HG03095 (cell line): ENCODE measurements around the gene UBR7.
"Not testable (repeated sequence)": the region's sequence is repeated elsewhere in the genome, so short reads cannot be mapped to it uniquely, and the experiment has no call there.

Experiments used
- ATAC-seq: cut with Tn5 transposase; IDR thresholded peaks from one replicate; pipeline ENCODE4 v1.9.1; 2021; ENCODE audit warnings: moderate library complexity; ENCODE audit not compliant: unreplicated experiment

Gene UBR7

DNA sequence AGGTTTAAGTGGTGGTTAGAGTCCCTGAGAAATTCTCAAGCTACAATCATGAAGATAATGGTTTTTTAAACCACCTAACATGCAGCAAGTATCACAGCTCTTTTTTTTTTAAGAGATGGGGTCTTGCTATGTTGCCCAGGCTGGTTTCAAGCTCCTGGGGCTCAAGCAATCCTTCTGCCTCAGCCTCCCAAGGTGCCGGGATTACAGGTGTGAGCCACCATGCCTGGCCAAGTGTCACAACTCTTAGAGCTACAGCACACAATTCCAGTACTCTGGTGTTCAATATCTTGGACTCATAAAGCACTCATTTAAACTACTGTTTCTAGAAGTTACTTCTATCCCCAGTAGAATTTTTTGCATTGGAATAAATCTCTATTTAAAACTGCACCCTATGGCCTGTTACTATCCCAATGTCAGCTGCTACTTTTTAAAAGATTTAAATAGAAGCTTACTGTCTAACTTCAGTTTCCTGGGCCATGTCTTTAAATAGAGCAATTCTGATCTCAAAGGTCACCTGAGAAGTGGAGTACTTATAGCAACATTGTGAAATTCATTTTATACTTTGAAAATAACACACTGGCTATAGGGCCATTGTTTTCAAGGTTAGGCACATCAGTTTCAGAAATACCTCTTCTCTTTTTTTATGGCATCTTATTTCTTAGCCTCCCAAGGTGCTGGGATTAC is 11.6 kb upstream of the UBR7 start:
- ATAC-seq, result no peak

DNA sequence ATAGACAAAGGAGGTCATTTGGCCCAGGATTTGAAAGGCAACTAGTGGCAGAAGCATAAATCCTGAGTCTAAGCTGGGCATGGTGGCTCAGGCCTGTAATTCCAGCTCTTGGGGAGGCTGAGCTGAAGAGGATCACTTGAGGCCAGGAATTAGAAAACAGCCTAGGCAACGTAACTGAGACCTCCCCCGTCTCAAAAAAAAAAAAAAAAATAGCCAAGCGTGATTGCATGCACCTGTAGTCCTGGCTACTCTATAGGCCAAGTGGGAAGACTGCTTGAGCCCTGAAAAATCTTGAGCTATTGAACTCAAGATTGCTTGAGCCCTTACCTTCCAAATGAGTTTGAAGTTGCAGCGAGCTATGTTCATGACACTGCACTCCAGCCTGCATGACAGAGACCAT is 8.0 kb upstream of the UBR7 start:
- no peak for ATAC-seq

- no peak for ATAC-seq
Observed at GRCh38 chr14:93200553-93200952, 6.5 kb upstream of the UBR7 start.

GRCh38 chr14:93201155-93201704 is 5.8 kb upstream of the UBR7 start:
- ATAC-seq, result no peak

GRCh38 chr14:93207468-93208308 is 632 bp downstream of the UBR7 start:
- peak; percentile 37 for ATAC-seq

DNA sequence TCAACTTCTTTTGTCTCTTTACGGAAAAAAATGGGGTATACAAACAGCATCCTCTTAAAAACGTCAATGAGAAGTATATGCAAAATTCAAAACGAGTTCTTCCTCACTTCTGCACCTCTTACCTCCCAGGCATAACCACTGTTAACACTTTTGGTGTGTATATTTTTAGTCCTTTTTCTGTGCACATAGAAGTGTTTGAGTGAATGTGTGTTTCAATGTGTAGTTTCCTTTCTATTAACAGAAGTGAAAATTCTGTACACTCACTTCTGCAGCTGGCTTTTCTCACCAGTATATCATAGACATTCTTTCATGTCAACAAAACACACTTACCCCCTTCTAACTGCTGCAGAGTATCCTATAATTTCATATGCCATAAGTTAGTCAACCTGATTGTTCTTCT is 5.4 kb downstream of the UBR7 start:
- ATAC-seq, result peak; percentile 70

GRCh38 chr14:93214598-93214997 is 7.5 kb downstream of the UBR7 start:
- no peak for ATAC-seq

- ATAC-seq, result peak; percentile 68
Observed at GRCh38 chr14:93219103-93219726, 12.2 kb downstream of the UBR7 start.

- ATAC-seq, result no peak
Observed at GRCh38 chr14:93220509-93220908, 13.5 kb downstream of the UBR7 start.

- ATAC-seq, result no peak
Observed at GRCh38 chr14:93223565-93223964, 16.5 kb downstream of the UBR7 start.

GRCh38 chr14:93228550-93228949 is 21.5 kb downstream of the UBR7 start:
- no peak for ATAC-seq

GRCh38 chr14:93230539-93230938 is 23.5 kb downstream of the UBR7 start:
- no peak for ATAC-seq

- no peak for ATAC-seq
Observed at GRCh38 chr14:93231129-93231979, 24.3 kb downstream of the UBR7 start.

DNA sequence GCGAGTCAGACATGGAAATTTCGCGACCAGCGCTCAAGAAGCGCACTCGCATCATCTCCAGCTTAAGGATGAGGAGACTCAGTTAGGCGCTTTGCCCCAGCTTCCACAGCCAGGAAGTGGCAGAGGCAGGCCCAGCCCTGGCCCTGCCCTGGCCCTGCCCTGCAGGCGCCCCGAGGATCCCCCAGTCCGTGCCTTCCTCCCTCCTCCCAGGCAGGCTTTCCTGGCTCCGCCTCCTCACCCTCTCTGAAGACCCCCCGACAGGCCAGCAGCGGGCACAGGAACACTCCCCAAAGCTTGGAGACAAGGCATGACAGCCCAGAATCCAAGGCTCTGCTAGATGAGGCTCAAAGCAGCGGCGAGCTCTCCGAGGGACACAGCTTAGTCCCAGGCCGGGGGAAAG is 25.1 kb downstream of the UBR7 start:
- ATAC-seq, result no peak

DNA sequence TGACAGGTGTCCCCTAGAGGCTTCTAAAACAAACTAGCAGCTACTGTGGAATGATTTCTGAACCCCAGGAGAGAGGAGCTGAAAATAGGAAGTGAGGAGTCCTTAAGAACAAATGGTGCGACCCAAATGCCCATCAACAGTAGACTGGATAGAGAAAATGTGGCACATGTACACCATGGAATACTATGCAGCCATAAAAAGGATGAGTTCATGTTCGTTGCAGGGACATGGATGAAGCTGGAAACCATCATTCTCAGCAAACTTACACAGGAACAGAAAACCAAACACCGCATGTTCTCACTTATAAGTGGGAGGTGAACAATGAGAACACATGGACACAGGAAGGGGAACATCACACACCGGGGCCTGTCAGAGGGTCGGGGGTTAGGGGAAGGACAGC is 26.0 kb downstream of the UBR7 start:
- ATAC-seq, result not testable (repeated sequence)

DNA sequence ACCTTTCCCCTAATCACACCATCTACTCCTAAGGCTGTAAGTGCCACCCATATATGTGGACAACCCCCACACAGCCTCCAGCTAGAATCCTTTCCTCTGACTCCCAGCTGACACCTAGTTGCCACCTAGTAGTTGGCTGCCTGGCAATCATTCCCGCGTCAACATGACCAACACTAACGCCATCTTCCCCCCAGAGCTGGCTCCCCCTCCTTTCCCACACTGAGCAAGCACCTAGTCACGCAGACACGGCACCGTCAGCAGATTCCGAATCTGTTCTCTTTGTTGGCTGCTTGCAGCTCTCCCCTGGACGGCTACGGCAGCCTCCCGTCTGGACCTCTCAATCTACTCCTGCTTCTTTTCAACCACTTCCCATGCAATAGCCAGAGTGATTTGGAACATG is 27.7 kb downstream of the UBR7 start:
- no peak for ATAC-seq

DNA sequence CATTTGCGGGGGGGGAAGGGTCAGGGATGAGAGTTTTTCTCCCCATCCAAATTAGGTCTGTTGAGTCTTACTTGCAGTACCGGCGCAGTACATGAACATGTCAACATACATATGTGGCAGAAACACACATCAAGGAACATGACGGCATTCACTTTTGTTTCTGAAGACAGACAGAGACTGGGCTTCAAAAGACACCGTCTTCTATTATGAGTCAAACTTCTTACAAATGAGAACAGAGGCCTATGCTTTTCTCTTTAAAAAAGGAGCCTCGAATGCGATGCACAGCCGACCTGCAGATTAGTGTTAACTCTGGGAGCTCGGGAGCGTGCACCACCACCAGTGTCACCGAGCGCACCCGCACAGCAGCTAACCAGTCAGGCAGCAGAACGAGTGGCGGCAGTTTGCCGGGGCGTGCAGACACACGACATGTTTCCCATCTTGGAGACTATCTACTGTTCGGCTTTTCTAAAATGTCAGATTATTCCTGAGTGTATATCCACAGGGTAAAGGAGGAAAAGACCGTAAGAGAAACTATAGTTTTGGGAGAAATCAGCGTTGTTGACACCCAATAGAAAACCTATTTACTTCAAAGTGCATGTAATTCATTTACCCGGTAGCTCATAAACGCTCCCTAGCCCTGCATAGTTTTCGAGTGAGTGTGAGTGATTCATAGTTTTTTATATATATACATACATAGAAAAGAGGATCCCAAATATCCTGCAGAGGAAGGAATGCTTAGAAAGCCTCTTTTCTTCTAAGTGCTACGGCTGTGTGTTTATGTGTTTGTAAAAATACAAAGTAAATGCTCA is 33.0 kb downstream of the UBR7 start:
- no peak for ATAC-seq

DNA sequence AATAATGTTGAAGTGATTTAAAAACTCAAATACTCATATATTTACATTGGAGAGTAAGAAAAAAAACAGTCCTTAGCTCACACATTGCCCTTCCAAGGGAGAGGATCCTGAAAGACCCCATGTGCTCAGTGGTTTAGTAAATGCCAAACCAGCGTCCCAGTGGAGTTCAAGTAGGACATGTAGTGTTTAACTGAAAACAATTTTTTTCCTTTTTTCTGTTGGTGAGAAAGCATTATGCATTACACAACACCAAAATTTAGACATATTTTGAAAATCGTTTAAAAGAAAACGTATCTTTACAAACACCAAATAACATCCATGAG is 33.6 kb downstream of the UBR7 start:
- ATAC-seq, result no peak

GRCh38 chr14:93245764-93246420 is 38.8 kb downstream of the UBR7 start:
- no peak for ATAC-seq

DNA sequence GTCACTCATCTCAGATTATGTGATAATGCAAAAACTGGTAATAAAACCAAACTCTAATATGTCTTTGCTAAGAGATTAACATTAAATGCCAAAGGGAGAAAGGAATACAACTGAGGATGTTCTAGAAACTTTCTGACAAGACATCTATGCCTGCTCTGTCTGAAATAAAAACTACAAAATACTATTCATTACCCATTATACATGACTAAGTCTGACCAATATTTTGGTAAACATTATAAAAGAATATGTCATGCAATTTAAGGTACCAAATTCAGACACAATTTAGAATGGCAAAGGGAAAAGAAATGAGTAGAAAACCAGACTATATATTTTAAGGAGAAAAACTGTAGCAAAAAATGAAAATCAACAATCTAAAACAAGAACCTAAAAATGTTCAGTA is 39.5 kb downstream of the UBR7 start:
- no peak for ATAC-seq
